ENCODE data around the gene TTN.
"Not testable (repeated sequence)": the region's sequence is repeated elsewhere in the genome, so short reads cannot be mapped to it uniquely, and the experiment has no call there.

Gene TTN

GRCh38 chr2:178731300-178731699 is 75.9 kb downstream of the TTN start:
- DNase-seq = no peak

DNA sequence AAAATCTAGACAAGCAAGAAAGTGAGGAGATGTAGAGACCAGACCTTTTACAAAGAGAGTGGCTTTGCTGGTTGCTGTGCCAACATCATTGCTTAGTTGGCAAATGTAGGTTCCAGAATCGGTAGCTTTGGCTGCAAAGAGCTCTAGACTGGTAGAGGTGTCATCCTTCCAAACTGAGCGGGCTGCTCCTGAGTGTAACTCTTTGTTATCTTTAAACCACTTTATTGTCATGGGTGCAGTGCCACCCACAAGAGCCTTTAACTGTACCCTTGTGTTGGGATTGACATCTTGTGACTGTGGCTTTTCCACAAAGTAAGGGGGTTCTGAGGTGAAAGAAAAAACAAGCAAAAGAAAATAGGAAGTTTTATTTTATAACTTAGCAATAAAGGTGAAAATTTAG is 77.2 kb downstream of the TTN start:
- no peak for DNase-seq

- no peak for DNase-seq
These were observed 83.4 kb downstream of the TTN start for GRCh38 chr2:178723786-178724346.

GRCh38 chr2:178722296-178722695 is 84.9 kb downstream of the TTN start:
- DNase-seq = no peak

- DNase-seq = no peak
These were observed 88.2 kb downstream of the TTN start for GRCh38 chr2:178718988-178719387.

- no peak for DNase-seq
These were observed 88.9 kb downstream of the TTN start for GRCh38 chr2:178718283-178718682.

DNA sequence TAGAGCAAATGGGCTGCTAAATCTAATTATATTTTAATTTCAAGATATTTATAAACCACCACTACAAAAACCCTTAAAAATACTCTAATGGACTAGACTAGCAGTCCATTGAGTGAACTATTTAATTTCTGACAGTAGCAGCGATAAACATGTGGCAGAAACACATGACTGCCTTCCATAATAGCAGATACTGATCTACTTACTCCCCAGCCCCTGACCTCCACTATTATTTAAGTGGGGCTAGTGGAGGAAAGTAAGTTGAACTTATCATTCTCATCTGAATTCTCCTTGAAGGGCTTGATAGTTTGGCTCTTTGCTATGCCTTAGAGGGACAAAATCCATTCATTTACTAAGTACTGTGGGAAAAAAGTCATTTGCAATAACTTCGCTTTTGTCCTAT is 90.8 kb downstream of the TTN start:
- no peak for DNase-seq

DNA sequence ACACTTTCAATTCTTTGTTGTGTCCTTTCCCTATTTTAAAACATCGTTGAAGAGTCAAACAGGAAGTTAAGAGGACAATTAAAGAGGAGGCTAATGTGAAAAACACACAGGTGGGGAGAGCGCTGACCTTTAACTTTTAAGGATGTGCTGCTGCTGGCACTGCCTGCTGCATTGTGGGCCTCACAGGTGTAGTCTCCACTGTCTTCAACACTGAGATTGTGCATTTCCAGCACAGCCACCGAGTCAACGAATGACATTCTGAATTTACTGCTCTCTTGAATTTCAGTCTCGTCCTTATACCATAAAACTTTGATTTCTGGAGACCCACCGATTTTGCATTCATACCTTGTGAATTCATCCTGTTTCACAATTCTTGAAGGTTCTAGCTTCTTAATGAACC is 91.9 kb downstream of the TTN start:
- no peak for DNase-seq

GRCh38 chr2:178707476-178707875 is 99.7 kb downstream of the TTN start:
- DNase-seq = no peak

GRCh38 chr2:178704876-178705275 is 102.3 kb downstream of the TTN start:
- DNase-seq = no peak

DNA sequence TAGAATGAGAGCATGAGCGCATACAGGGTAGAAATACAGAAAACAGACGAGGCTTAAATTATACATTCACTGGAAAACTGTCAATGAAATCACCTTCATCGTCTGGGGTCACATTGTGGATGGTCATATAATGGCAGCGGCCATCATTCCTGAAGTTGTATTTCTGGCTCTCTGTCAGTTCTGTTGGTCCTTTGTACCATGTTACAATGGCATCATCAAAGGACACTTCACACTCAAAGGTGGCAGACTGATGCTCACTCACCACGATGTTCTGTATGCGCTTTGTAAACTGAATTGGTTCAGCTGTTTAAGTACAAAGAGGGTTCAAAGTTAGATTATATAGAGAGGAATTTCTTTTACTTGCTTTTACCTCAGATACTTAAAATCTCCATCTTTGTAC is 104.9 kb downstream of the TTN start:
- DNase-seq = no peak

DNA sequence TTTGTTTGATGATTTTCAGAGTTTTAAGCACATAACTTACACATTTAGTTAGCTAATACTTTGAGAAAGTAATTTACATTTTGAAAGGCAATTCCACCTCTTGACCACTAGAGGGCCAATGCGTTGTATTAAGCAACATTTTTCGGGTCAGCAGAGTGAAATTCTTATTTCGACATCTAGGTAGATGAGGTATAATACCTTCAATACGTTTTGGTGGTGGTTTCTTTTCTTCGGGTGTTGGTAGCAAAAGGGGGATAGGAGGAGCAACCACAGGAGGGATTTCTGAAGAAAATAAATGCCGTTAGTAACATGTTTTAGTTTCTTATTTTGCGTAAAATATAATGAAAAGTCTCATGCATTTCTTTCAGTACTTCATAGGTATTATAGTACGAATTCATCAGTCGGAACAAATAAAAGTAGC is 106.3 kb downstream of the TTN start:
- no peak for DNase-seq

DNA sequence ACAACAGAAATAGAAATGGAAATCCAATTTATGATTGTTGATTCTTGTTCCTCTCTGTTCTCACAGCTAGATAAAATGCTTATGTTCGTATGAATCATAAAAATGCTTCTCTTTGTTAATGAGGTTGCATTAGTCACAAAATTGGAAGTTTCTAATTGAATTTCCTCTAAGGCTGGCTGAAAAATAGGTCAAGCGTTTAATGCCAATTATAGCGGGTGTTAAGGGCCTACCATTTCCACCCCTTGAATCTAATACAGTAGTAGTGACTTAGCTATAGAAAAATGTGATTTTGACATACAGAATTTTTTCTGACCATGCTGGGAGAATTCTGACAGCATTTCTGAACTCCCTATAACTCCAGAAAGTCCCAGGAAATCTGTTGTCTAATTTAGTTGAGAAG is 107.1 kb downstream of the TTN start:
- no peak for DNase-seq

- no peak for DNase-seq
These were observed 114.4 kb downstream of the TTN start for GRCh38 chr2:178692845-178693244.

GRCh38 chr2:178689808-178690207 is 117.4 kb downstream of the TTN start:
- no peak for DNase-seq

DNA sequence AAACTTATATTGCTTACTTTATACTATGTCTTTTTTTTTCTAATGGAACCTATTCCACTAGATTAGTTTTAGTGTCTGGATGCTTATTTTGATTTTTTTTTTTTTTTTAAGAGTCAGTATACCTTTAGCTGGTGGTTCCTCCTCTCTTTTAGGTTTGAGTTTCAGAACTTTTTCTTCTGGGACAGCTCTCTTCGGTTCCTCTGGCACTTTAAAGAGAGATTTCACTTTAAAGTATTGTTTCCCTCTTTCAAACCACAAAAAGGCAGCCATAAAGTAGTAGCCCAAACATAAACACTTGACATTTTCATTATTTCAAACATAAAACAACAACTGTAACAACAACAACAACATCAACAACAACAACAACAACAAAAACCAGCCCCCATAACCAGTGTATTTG is 123.3 kb downstream of the TTN start:
- DNase-seq = no peak

DNA sequence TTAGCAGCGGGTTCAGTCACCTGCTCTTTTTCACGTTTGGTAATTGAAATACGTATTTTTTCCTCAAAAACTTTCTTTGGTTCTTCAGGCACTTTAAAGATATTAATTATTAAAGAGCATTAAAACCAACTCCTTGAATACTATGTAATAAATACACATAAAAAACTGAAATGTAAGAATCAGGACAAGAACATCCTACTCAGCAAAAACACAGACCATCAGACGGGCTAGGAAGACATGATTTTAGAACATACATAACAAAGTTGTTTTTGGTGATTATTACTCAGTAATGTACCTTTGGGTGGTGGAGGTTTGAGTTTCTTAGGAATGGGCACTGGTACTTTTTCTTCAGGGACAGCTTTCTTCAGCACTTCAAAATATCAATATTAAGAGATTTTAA is 126.1 kb downstream of the TTN start:
- DNase-seq = no peak

DNA sequence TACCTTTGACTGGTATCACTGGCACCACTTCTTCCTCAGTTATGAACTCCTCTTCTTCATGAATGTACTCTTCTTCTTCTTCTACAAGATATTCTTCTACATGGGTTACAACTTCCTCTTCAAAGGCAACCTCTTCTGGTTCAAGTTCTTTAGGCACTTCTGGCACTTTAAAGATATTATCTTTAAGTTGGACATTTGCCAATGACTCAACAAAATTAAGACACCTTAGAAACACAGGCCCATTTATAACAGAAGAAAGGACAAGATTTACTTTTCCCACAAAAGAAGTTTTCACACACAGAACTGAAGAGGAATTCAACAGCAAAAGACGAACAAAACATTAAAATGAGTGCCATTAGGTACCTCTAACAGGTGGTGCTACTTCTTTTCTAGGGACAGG is 127.3 kb downstream of the TTN start:
- DNase-seq = no peak

DNA sequence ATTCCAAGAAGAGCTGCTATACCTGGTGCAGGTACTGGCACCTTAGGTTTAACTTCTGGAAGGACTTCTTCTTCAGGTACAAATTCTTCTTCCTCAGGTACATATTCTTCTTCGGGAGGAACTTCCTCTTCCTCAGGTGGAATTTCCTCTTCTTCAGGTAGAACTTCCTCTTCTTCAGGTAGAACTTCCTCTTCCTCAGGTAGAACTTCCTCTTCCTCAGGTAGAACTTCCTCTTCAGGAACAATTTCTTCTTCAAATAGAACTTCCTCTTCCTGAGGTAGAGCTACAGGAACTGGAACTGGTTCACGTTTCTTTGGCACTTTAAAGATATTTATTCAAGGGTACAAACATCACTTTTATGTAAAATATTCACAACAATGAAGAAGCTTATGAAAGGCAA is 129.6 kb downstream of the TTN start:
- no peak for DNase-seq

DNA sequence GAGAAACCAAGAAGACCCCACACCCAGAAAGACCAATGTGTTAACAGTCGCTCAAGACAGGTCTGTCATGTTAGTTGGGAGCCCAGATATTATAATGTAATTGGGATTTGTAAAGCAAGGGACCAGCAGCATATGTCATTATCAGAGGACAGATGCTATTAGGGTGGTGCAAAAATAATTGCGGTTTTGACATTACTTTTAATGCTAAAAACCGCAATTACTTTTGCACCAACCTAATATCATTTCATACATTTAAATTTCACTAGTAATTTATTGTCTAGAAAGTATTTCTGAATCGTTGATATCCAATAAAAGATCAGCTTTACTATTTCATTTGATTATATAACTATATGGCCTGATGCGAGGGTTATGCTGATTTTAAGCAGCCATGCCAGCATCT is 131.2 kb downstream of the TTN start:
- no peak for DNase-seq

- DNase-seq = no peak
These were observed 133.1 kb downstream of the TTN start for GRCh38 chr2:178674122-178674521.

- no peak for DNase-seq
These were observed 140.8 kb downstream of the TTN start for GRCh38 chr2:178666458-178666857.

- DNase-seq = not testable (repeated sequence)
These were observed 148.7 kb downstream of the TTN start for GRCh38 chr2:178658480-178658879.

DNA sequence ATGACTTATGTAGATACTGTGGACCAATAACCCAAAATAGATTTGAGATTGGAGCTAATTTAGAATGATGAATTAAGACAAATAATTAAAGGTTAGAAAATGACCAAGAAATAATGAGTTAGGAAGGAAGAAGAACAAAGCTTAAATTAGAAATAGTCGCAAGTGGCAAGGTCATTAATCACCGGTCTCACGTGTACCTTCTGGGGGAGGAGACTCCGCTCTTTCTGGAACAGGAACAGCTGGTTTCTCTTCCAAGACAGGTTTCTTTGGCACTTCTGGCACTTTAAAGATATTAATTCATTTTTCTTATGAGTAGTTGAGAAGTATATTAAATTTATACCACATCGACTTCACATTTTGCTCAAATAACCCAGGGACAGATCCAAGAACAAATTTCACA is 156.7 kb downstream of the TTN start:
- DNase-seq = no peak

- no peak for DNase-seq
These were observed 162.3 kb downstream of the TTN start for GRCh38 chr2:178644919-178645318.

DNA sequence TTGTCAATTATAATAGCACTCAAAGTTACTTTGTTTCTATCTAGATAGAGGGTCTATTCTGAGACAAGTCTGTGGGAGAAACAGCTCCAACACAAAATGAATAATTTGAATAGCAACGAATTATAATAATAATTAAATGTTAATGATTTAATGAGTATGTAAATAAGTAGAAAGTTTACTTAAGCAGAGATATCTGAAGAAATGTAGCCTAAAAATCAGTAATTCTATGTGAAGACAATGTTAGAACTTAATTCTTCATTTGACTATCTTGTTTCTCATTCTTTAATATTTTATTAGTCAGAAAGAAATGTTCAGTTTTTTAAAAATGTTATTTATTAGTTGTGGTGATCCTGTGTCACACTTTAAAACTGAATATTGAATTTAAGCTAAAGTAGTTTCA is 165.7 kb downstream of the TTN start:
- no peak for DNase-seq
